Stimulated activated CD8-positive, alpha-beta memory T cell treated with anti-CD3 and anti-CD28 coated beads, Interleukin-4, amount 100 ng/mL, for 4 hours (primary cell): ENCODE measurements around the gene PLPP7.
"Not testable (repeated sequence)": the region's sequence is repeated elsewhere in the genome, so short reads cannot be mapped to it uniquely, and the experiment has no call there.

Source experiments
- DNase-seq, 2 donors: peaks; one replicate each; pipeline ENCODE4 v3.0.0-alpha.2; 2020; ENCODE audit warnings: low read depth in 2 of 2, low spot score in 1 of 2

The PLPP7 gene

GRCh38 chr9:131289301-131290035 is at the start of gene PLPP7:
Gene PLPP7, plus strand, starts transcription at chr9:131289723. Its CDS starts 275 bp downstream, at chr9:131289998.
- DNase-seq: no peak

GRCh38 chr9:131240047-131240921 is 49.2 kb upstream of the PLPP7 start:
- DNase-seq: no peak

- DNase-seq: not testable (repeated sequence)
These were observed 45.2 kb upstream of the PLPP7 start for GRCh38 chr9:131244331-131244730.

DNA sequence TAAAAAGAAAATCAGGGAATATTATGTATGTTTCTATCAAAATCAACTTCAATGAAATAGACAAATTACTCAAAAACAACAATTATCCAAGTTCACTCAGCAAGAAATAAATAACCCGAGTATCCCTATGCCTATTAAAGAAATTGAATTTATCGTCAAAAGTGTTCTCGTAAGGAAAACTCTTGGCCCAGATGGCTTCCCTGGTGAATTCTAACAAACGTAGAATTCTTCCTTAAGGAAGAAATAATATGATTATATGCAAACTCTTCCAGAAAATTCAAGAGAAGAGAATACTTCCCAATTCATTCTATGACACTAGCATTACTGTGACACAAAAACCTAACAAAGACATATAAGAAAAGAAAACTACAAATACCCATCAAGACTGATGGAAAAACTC is 42.9 kb upstream of the PLPP7 start:
- DNase-seq: no peak

GRCh38 chr9:131252120-131252519 is 37.4 kb upstream of the PLPP7 start:
- no peak for DNase-seq

DNA sequence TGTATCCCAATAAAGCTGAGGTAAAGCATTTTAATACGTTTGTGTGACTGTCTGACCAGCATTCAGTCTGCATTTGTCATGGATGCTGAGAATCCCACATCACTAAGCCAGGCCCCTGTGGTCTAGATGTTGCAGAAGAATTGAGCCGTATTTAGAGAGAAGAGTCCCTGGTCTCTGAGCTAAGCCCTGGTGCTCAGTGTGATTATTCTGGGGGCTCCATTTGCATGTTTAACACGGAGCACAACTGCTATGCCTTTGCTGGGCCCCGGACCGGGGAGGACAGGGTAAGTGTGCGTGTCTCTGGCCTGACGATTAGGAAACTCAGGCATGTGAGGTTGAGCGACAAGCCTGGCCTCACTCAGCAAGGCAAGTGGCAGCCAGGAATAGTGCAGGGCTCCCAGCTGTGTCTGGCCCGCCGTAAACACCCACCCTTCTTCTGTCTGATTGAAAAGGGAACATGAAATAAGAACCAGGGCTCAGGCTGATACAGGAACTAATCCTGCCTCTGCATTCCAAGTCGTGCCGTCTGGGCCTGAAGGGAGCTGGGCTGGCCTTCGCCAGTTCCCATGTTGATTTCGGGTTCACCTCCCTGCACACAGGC is 35.5 kb upstream of the PLPP7 start:
- DNase-seq: no peak

GRCh38 chr9:131254626-131255025 is 34.9 kb upstream of the PLPP7 start:
- no peak for DNase-seq

- DNase-seq: no peak
These were observed 33.8 kb upstream of the PLPP7 start for GRCh38 chr9:131255676-131256197.

DNA sequence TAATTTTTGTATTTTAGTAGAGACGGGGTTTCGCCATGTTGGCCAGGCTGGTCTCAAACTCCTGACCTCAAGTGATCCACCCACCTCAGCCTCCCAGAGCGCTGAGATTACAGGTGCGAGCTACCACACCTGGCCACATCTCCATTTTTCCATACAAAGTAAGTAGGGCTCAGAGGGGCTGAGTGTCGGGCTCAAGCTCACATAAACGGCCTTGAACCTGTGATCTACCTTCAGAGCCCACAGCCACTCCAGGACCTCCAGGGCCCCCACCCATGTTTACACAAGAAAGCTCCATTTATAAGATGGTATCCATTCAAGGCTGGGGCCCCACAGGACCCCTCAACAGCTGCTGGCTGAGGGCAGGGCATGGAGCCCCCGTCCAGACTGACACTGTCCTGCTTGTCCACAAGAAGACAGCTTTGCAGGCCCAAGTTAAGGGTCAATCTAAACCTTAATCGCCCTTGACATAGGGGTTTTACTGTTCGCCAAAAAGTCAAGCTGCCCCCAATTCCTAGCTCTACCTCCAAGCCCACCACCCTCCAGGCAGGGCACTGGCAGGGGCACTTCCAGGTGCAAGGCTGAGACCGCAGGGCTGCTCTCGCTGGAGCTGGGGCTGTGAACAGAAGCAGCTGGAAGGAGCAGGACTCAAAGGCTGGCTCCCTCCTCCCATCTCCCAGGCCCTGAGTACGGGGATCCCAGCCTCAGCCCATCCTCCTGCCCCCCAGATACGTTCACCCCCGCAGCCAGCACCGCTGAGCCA is 32.1 kb upstream of the PLPP7 start:
- no peak for DNase-seq

DNA sequence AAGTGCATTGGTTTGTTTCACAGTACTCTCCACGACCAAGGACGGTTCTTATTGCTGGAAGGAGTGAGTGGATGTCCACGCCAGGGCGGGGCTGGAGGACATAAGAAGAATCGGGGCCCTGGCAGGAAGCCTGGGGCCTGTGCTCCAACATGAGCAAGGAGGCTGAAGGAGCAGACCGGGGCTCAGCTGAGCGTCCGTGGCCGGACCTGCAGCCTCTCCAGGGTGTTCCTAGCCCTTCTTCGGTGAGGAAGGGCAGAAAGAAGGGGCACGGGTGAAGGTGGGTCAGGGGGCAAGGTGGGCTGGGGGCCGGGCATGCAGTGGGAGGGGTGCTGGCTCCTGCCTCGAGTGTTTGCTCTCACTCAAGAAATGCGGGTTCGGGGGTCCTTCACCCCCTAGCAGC is 31.3 kb upstream of the PLPP7 start:
- DNase-seq: no peak

DNA sequence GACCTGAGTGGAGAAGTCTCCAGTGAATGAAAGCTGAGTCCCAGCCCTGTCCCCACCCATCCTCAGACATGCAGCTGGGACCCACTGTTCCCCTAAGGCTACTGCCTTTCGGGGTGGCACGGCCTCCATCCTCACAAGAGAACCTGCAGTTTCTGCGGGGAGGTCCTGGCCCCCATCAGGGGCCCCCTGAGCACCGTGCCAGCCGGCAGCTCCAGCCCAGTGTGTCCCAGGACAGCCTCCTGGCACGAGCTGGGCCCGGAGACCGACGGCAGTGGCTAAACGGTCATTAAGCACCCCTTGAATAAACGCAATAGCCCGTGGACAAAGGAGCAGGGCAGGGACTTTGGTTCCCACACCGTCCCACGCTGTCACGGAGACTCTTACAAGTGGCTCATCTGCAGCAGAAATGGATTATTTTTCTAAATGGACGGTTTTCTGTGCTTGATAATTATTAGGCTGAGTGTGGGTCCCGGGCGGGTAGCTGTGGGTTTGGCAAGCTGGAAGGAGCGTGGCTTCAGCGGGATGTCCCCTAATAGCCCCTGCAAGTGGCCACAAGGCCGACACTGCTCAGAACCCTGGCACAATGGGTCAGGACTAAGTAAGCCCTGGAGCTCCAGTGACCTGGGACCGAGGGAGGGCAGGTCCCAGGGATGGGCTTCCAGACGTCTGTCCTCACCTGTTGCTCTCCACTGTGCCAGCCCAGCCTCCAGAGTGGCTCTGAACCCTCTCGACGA is 30.7 kb upstream of the PLPP7 start:
- no peak for DNase-seq

- no peak for DNase-seq
These were observed 30.1 kb upstream of the PLPP7 start for GRCh38 chr9:131259432-131259898.

DNA sequence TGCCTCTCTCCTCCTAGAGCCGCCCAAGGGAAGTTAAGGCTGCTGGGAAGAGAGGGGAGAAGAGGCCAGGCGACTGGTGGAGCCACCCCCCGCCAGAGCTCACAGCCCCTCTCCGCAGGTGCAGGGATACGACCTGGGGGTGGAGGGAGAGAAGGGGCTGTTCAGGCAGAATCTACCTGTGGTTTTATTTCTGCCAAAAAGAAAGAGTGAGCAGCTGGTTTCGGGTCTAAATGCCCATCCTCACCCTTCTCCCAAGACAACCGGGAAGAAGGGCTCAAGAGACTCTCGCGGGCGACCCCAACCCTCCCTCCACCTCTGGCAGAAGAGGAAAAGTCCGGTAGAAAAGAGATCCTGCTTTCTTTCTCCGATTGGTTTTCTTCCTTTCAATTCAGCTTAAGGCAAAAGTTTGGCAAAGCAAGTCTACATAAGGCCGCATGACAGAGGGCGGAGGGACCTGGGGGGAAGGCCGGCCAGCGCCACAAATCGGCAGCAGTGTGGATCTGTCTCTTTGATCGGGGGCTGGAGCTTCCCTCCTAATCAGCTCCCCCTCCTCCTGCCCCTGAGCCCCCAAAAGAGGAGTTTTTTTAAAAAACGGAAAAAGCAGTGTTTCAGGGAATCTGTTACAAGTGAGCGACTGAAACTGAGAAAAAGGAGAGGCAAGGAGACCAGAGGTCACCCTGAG is 29.5 kb upstream of the PLPP7 start:
- DNase-seq: no peak

- DNase-seq: no peak
These were observed 28.6 kb upstream of the PLPP7 start for GRCh38 chr9:131260751-131261452.

GRCh38 chr9:131262327-131263032 is 27.0 kb upstream of the PLPP7 start:
- no peak for DNase-seq

DNA sequence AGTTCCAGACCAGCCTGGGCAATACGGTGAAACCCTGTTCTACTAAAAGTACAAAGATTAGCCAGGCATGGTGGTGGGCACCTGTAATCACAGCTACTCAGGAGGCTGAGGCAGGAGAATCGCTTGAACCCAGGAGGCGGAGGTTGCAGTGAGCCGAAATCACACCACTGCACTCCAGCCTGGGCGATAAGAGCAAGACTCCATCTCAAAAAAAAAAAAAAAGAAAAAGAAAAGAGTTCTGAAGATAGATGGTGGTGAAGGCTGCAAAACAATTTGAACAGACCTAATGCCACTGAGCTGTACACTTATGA is 26.5 kb upstream of the PLPP7 start:
- not testable (repeated sequence) for DNase-seq

DNA sequence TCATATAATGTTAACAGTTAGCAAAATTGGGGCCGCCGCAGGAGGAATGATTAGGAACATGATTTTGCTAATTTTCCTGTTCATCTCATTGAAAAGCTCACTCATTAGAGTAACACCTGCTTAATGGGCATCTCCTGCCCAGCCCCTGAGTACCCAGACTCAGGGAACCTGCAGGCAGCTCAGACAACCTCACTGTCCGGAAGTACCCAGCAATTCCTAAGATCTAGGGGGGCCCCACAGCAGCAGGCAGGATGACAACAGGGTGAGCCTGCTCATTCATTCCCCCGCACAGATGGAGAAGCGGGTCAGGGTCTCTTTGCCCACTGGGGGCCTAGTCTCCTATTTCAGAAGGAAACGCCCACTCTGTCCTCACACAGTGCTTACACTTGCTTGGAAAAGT is 25.8 kb upstream of the PLPP7 start:
- DNase-seq: no peak

DNA sequence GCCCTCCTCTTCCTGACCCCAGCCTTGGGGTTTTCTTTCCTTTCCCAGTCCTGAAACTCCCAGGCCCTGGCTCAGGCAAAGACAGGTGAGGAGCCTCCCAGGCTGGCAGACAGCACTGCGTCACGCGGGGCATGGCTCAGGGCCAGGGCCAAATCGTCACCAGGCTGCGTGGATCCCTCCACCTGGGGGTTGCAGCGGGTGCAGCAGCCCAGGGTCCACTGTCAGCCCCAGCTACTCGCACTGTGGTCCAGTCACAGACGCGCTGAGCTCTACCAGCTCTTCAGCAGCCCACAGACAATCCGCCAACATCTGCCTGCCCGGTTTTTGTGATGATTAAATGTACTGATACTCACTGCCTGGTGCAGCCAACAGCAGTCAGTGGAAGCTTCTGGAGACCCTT is 25.3 kb upstream of the PLPP7 start:
- DNase-seq: no peak
